MCF 10A (cell line): Measurements from ENCODE around the gene PGM5. TPM values are rescaled to one million over a fixed set of nuclear protein-coding genes. Genes with fewer than 3 reads are reported as not detected.

Experiments used
- BruUV-seq: library from RNA; stranded (reverse); fragments of 400-500 nt; replicated peaks from 2 replicates; lab custom pipeline; 2021; lab: Mats Ljungman, UMichigan
- CTCF ChIA-PET: fragments of 300-600 bp; sonication (Branson Sonifier 250); formaldehyde crosslinking; extraction: SDS; loops from one replicate; lab custom pipeline; 2021; ENCODE audit warnings: antibody characterized with exemption, inconsistent platforms; lab: Yijun Ruan, JAX
- POLR2A ChIA-PET: fragments of 300-600, 350-650 bp; sonication (Branson Sonifier 250); formaldehyde crosslinking; extraction: SDS; loops from one replicate; lab custom pipeline; 2020; ENCODE audit warnings: antibody characterized with exemption, inconsistent platforms; lab: Yijun Ruan, JAX
- DNase-seq: peaks from one replicate; pipeline ENCODE4 v3.0.0-alpha.2; 2018; ENCODE audit not compliant: unreplicated experiment
- H3K27ac Mint-ChIP-seq: one replicate; pipeline ENCODE4 v1.8.0; 2022; ENCODE audit warnings: mild to moderate bottlenecking, low read depth, mixed read lengths; ENCODE audit not compliant: unreplicated experiment
- H3K27me3 Mint-ChIP-seq: one replicate; pipeline ENCODE4 v1.8.0; 2022; ENCODE audit warnings: mixed read lengths; ENCODE audit not compliant: insufficient read depth, unreplicated experiment
- H3K36me3 Mint-ChIP-seq: one replicate; pipeline ENCODE4 v1.8.0; 2022; ENCODE audit warnings: mild to moderate bottlenecking, moderate library complexity, mixed read lengths; ENCODE audit not compliant: insufficient read depth, unreplicated experiment
- H3K4me1 Mint-ChIP-seq: one replicate; pipeline ENCODE4 v1.8.0; 2022; ENCODE audit warnings: mixed read lengths; ENCODE audit not compliant: insufficient read depth, unreplicated experiment
- H3K4me3 Mint-ChIP-seq: one replicate; pipeline ENCODE4 v1.8.0; 2022; ENCODE audit warnings: mild to moderate bottlenecking, moderate library complexity, mixed read lengths; ENCODE audit not compliant: unreplicated experiment
- H3K9me3 Mint-ChIP-seq: one replicate; pipeline ENCODE4 v1.8.0; 2022; ENCODE audit warnings: mixed read lengths; ENCODE audit not compliant: unreplicated experiment
- CTCF ChIP-seq: fragments of 200-600 bp; IDR thresholded peaks from one replicate; pipeline ENCODE4 v1.8.0; 2022; ENCODE audit warnings: antibody characterized with exemption, mild to moderate bottlenecking; ENCODE audit not compliant: unreplicated experiment
- intact Hi-C: fragments of 100-400 bp; cut with micrococcal nuclease; formaldehyde crosslinking; loops from 2 replicates; pipeline ENCODE4 v1.14.1; 2022
- total RNA-seq: library from RNA; stranded (reverse); gene quantifications from 2 replicates; pipeline ENCODE4 v1.2.3, GENCODE V29; 2022

Gene PGM5
- total RNA-seq, 1 experiment from 2014 or later: not detected

- Mint-ChIP-seq H3K4me1 (no peaks in the 10 kb centered on the region), H3K27me3 (no peaks in the 10 kb centered on the region), H3K36me3 (no peaks in the 10 kb centered on the region), H3K27ac (no peak overlapping the region), H3K9me3 (peaks cover 6% of the 10 kb centered on the region), H3K4me3 (no peak overlapping the region)
- ChIA-PET POLR2A (no interaction called here), CTCF (interaction anchor here (1.0 to 4.1 kb wide), 2 partner anchors 14 to 15 kb away, joined by 3 to 24 read pairs; no protein-coding TSS in a partner anchor)
- no peak for DNase-seq
- no TSS peak for BruUV-seq
- no peak for TF ChIP-seq CTCF
- intact Hi-C loops: no loop called here
Observed at GRCh38 chr9:68522131-68522530, 165.7 kb downstream of the PGM5 start.

- H3K36me3 Mint-ChIP-seq: no peaks in the 10 kb centered on the region
- intact Hi-C loops: no loop called here
- no peak overlapping the region for H3K27ac Mint-ChIP-seq
- no peak for DNase-seq
- ChIA-PET POLR2A (no interaction called here), CTCF (interaction anchor here (4.1 kb wide), 1 partner anchor 15 kb away, joined by 24 read pairs; no protein-coding TSS in a partner anchor)
- H3K27me3 Mint-ChIP-seq: peaks cover under 1% of the 10 kb centered on the region
- TF ChIP-seq CTCF: no peak
- BruUV-seq: no TSS peak
- peaks cover 6% of the 10 kb centered on the region for H3K9me3 Mint-ChIP-seq
- no peak overlapping the region for H3K4me3 Mint-ChIP-seq
- H3K4me1 Mint-ChIP-seq: no peaks in the 10 kb centered on the region
Observed at GRCh38 chr9:68522954-68523353, 166.5 kb downstream of the PGM5 start.

GRCh38 chr9:68523367-68523936 lies 167.0 kb downstream of the PGM5 start:
- no peak for TF ChIP-seq CTCF
- Mint-ChIP-seq H3K9me3 (peaks cover 3% of the 10 kb centered on the region), H3K27ac (no peak overlapping the region), H3K36me3 (no peaks in the 10 kb centered on the region), H3K4me3 (no peak overlapping the region), H3K27me3 (peaks cover 6% of the 10 kb centered on the region), H3K4me1 (no peaks in the 10 kb centered on the region)
- intact Hi-C loops: no loop called here
- ChIA-PET CTCF (no interaction called here), POLR2A (no interaction called here)
- no TSS peak for BruUV-seq
- no peak for DNase-seq

GRCh38 chr9:68530618-68531017 lies 174.2 kb downstream of the PGM5 start:
- H3K4me3 Mint-ChIP-seq: no peak overlapping the region
- no peak overlapping the region for H3K27ac Mint-ChIP-seq
- CTCF ChIA-PET: interaction anchor here (0.6 to 0.7 kb wide), 2 partner anchors 661 to 1401 kb away, joined by 3 to 6 read pairs; no protein-coding TSS in a partner anchor

More at GRCh38 chr9:68530618-68531017, 174.2 kb downstream of the PGM5 start:
- Mint-ChIP-seq H3K9me3 (no peaks in the 10 kb centered on the region), H3K36me3 (no peaks in the 10 kb centered on the region), H3K27me3 (peaks cover 16% of the 10 kb centered on the region), H3K4me1 (no peaks in the 10 kb centered on the region)
- no peak for TF ChIP-seq CTCF
- DNase-seq: no peak
- POLR2A ChIA-PET: interaction anchor here (0.8 kb wide), 1 partner anchor 10 kb away, joined by 3 read pairs; no protein-coding TSS in a partner anchor
- intact Hi-C loops: no loop called here
- BruUV-seq: no TSS peak
